Measurements from ENCODE around the gene S100G.
"Not testable (repeated sequence)": the region's sequence is repeated elsewhere in the genome, so short reads cannot be mapped to it uniquely, and the experiment has no call there.

Gene S100G, protein sequence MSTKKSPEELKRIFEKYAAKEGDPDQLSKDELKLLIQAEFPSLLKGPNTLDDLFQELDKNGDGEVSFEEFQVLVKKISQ

DNA sequence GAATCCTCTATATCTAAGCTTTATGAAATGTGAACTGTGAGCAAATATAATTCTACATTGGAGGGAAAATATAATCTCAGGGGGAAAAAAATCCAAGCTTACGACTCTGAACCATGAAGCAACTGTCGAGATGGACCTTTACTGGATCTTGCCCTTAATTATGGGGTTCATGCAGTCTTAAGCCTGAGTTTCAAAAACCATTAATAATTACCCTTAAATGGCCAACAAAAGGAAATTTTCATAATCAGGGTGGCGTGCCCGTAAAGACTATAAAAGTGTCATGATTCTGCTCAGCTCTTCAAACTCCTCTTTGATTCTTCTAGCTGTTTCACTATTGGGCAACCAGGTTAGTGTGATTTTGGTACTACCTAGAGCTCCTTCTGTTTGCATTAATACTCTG lies at the start of gene S100G:
TSS of gene S100G (plus strand) at position 301 of the 400 bp plus-strand sequence. CDS start 849 bp downstream, outside the sequence.
- no peak for DNase-seq

DNA sequence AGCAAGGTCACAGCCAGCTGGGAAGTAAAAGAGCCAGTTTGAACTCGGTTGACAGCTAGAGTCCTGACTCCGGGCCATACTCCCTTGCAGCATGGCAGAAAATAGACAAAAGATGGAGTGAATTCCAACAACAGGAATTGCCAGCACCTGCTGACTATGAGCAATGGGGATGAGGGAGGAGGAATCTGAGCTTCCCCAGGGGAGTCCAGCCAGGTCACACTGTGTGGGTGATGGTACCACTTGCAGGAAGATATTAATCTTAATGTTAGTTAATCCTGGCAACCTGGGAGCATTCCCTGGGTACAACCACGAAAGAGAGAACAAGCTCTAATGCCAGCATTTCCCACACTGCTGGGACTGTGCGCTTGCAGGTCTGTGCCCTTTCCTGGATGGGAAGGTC lies 48.1 kb upstream of the S100G start:
- DNase-seq, result no peak

DNA sequence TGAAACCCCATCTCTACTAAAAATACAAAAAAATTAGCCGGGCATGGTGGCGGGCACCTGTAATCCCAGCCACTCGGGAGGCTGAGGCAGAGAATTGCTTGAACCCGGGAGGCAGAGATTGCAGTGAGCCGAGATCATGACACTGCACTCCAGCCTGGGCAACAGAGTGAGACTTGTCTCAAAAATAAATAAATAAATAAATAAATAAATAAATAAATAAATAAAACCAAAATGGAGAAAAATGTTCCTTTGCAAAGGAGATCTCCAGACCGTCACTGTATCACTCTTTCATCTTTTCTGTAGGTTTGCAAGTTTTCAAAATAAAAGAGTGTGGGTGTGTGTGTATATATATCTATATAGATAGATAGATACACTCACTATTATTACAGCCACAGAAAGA lies 46.7 kb upstream of the S100G start:
- not testable (repeated sequence) for DNase-seq

DNA sequence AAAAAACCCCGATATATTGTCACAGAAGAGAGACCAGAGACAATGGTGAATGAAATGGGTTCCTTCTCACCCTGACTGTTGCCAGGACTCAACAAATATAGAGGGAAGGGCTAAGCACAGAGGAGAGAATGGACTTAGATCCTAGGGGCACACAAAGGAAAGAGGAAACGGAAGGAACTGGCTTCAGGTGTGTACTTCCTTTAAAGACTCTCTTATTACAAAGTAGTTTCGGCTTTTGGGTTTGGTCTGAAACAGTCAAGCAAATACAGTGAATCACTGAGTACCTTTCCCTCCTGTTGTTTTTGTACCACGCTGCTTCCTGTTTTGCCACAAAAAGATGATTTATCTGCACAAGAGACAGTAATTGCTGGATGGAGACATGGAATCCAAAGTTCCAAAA lies 46.1 kb upstream of the S100G start:
- no peak for DNase-seq

DNA sequence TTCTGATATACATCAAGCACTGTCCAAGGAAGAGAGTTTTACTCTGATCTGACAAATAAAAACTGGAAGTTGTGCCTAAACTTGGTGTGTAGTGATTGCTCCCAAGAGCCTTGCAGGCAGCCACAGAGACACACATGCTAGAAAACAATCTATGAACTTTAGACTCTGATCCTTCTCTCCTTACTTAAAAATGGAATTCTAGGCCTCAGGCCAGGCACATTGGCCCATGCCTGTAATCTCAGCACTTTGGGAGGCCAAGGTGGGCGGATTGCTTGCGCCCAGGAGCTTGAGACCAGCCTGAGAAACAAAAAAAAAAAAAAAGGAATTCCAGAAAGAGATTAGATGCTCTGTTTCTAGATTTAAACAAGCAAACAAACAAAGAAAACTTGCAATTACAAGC lies 45.6 kb upstream of the S100G start:
- no peak for DNase-seq

DNA sequence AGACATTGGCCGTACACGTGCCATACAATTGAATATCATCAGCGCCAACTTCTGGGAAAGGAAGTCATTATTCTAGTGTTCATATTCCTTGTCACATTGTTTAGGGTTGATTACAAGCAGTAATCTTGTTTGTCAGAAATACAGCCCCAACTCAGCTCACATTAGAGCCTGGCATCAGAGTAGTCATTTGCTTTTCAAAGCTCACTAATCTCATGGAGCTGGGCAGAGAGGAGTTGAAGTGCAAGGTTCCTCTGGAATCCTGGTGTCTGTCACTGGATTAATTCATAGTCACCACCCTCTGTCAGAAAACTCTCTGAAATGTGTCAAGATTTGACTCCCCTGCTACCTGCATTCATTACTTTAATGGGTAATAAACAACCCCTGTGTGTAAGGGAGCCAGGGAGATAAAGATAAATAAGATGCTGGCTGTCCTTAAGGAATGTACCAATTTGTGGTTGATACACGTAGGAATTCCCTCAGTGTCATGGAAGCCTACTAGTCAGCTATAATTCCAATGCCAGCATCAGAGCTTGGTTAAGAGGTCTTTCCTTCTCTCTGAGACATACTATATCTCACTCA lies 43.7 kb upstream of the S100G start:
- no peak for DNase-seq

DNA sequence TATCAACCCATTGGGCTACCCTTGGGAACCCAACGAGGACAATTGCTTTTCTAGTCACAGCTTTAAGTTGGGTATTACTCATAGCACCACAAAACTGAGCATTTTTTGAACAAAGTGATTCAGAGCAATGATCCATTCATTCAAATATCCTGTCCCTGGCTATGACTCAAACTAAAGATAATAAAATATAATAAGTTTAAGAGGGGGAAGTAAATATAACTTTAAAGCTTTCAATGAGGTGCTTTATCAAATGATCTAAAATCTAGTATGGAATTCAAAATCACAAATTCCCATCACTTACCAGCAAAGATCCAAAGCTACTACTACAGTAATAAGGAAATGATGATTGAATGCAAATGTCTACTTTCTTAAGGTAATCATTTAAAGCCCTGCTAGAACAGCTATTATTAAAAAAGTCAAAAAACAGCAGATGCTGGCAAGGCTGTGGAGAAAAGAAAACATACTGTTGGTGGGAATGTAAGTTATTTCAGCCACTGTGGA lies 39.8 kb upstream of the S100G start:
- no peak for DNase-seq

DNA sequence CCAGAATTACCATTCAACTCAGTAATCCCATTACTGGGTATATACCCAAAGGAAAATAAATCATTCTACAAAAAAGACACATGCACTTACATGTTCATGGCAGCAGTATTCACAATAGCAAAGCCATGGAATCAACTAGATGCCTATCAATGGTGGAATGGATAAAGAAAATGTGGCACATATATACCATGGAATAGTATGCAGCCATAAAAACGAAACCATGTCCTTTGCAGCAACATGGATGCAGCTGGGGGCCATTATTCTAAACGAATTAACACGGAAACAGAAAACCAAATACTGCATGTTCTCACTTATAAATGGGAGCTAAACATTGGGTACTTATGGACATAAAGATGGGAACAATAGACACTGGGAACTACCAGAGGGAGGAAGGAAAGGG lies 39.3 kb upstream of the S100G start:
- DNase-seq, result not testable (repeated sequence)

DNA sequence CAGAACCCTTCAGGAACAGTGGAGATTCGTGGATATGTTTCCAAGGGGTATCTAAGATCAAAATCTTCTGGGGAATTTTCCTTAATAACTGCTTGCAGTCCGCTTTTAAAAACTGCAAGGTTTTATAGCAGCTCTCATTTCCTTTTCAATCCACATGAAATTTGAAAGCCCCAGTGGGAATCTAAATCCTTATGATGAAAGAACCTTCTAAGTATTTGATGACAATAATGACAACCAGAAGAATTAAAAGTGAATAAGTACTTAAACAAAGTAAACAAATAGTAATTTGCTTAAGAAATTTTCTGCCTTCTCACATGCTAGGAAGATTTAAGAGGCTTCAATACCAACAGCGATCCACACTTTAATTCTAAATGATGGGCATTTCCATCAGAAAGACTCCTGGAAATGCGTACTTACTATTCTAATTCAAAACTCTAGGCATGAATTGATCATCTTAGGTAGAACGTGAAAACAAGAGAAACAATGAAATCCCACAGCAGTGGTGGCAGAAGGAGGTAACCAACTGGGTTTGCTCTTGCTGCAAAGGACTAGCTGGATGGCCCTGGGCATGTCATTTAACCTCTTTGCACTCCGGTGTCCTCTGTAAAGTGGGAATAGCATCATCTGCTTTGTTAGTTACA lies 37.6 kb upstream of the S100G start:
- no peak for DNase-seq

DNA sequence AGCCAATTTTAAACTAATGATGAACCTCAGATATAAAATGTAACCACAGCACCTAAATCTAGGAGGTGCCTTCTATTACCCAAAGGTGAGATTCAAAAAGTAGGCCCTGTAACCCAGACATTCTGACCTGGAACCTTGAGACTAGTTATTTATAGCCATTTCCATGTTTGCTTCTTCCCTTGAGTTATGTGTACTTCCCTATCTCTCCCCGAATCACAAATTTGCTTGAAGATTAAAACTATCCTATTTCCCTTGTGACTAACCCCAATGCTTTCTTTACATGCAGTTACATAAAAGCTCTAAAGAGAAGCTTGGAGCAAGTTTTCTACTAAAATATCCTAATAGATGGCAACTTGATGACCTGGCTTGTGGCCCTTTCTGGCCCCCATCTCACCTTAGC lies 32.6 kb upstream of the S100G start:
- DNase-seq, result no peak

DNA sequence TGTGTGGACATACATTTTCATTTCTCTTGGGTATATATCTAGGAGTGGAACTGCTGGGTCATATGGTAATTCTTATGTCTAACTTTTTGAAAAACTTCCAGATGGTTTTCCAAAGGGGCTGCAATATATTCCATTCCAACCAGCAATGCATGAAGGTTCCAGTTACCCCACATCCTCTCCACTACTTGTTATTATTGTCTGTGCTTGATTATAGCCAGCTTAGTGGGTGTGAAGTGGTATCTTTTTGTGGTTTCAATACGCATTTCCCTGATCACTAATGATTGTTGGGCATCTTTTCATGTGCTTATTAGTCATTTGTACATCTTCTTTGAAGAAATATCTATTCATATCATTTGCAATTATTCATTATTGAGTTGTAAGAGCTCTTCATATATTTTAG lies 31.5 kb upstream of the S100G start:
- no peak for DNase-seq

DNA sequence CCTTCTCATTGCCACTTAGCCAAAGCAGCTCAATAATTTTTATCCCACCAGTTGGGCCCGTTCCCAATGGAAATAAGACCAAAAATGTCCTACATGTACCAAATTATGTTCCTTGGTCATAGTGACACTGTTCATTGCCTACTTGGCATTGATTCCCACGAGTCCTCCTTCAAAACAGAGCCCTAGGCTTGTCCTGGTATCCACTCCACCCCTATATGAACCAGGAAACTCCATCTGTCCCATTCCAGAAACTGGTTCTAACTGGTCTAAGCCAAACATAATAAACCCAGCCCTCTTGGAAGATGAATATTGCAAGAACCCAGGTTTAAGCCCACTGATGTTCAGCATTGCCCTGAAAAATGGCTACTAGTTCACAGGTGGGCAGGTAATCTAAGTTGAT lies 30.9 kb upstream of the S100G start:
- DNase-seq, result no peak

DNA sequence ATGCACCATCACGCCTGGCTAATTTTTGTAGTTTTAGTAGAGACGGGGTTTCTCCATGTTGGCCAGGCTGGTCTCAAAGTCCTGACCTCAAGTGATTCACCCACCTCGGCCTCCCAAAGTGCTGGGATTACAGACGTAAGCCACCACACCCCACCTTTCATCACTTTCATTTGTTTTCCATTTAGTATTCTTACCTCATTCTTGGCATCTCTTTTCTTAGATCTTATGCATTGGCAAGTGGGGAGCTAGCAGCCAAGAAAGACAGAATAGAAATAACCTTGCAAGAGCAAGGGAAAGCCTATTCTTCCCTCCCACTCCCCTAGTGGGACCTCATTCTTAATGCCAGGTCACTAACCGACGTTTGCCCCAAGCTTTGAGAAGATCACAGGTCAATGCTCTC lies 21.4 kb upstream of the S100G start:
- DNase-seq, result not testable (repeated sequence)

DNA sequence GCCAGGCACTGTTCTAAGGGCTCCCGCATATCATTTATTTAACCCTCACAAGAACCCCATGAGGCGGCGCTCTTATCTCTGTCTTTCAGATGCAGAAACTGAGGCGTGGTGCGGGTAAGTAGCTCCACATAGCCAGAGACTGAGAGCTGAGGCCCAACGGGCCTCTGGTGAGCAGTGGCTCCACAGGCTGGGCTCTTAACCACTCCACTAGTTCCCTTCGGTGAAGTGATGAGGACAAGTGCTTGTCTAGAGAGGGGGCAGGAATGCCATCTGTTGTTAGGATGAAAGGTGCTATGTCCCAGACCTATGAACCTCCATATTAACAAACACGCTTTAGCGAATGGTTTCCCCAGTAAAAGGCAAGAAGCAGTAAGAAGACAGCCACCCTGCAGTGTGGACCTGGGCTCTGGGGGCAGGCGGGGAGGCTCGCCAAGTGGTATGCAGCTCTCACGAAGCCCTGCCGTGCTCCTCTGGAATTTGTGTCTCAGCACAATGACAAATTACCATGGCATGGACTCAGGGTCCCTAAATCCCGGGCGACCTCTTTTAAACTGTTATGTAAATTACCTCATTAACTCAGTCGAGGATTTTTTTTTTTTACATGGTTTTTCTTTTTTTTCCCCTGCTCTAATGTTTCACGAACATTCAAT lies 20.9 kb upstream of the S100G start:
- no peak for DNase-seq

DNA sequence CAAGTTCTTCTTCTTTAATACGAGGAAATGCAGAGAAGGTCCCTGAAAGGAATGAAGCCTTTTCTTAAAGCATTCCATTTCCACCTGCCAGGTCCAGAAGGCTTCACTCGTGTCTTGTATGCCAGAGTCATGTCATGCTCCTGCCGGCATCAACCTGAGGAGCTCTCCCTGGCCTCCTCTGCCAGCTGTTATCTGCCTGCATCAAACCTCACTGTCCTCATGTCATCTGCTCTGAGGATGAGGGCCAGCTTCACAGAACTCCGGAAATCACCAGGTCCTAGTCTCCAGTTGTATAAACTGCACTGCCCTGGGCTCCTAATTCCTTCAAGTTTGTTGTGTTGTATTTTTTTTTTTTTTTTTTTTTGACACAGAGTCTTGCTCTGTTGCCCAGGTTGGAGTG lies 20.0 kb upstream of the S100G start:
- no peak for DNase-seq

DNA sequence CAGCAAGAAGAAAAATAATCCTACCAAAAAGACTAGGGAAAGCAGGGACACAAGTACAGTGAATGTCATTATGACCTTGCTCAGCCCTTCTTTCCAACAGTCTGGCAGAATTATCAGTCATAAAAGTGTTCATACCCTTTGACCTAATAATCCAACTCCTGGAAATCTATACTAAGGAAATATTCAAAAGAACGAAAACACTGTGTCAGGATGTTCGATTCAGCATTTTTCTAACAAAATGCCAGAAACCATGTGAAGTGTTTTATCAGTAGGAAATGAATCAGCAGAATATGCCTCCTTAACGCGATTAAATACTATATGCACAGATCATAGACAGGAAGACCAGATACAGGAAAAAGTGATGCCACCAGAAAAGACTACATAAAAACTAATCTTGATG lies 16.2 kb upstream of the S100G start:
- no peak for DNase-seq

DNA sequence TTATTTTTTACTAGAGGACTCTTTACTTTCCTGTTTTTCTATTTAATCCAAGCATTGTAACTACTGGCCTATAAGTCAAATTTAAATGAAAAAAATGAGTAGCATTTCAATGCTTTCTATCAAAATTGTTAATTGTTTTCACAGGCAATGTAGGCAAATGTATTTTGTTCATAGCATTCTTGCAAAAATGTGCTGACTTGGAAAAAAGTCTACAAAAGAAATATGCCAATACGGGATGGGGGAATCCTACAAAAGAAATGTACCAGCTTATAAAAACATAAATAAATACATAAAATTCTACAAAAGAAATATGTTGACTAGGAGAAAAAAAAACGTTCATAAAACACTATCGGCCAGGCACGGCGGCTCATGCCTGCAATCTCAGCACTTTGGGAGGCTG lies 14.9 kb upstream of the S100G start:
- DNase-seq, result no peak

DNA sequence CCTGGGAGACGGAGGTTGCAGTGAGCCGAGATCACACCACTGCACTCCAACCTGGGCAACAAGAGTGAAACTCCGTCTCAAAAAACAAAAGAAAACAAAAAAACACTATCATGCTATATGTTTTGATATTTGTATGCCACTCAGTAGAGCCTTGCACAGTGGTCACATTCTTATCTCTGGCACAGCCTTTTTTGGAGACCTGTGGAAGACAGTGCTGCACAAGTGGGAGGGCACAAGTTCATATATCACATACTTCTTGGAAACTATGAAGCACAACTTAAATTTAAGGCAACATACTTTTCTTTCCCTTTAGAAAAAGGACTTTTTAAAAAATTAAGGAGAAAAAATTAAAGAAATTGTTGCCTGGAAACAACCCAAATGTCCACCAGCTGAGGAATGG lies 14.4 kb upstream of the S100G start:
- DNase-seq, result no peak

DNA sequence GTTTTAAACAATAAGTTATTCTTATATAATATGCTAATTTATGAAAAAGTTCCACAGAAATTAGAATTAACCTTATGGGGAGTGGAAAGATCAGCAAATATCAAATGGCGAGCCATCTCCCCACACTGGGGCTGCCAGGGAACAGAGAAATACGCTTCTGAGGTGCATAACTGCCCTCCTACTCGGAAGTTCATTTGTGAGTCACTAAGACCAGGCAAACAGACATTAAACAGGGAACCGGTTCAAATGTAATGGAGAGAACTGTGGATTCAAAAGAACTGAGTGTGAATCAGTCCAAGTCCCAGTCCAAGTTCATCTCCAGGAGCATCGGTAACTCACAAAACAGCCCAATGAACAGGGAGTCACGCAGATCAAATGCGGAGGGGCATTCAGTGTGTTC lies 11.4 kb upstream of the S100G start:
- no peak for DNase-seq

DNA sequence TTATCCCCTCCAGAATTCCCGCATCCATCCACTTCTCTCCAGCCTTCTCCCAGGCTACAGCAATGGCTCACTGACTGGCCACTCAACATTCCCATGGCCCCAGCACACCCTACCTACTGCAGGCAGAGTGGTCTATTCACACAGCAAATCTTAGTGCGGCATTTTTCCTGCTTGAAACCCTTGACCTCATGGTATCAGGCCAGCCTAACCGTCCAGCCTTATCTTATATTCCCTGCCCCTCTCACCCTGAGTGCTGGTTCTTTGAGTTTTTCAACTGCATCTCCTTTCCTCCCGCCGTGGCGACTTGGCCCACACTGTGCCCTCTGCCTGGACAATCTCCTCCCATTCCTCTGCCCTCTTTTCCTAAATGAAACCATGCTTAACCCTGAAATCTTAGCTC lies 10.0 kb upstream of the S100G start:
- DNase-seq, result no peak

DNA sequence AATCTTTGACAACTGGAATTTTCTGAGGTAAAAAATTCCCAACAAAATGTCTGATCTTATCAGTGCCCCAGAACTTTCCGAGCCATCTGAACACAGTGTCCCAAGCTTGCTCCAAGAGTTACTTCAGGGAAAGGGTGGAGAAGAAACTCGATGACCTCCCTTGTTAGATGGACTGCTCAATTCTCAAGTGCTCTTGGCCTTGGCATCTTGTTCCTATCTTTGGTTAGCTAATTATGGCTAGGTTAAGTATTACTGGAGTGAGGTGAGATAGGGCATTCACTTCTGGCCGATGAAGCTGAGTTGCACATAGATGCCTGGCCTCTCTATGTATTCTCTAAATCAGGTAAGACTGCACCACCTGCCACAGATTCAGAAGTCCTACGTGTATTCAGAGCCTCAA lies 9.1 kb upstream of the S100G start:
- no peak for DNase-seq

DNA sequence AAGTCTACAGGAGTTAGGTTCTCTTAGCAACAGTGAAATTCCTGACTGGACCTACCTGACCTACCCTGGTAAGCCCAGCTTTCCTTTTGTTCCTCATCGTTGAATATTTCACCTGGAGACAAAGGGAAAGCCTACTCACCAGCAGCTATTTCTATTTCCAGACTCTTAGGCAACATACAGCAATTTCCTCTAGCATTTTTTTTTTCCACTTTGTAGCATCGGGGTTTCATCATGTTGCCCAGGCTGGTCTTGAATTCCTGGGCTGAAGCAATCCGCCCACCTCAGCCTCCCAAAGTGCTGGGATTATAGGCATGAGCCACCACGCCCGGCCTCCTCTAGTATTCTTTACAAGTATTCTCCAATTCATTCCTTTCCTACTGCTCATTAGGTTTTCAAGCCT lies 6.8 kb upstream of the S100G start:
- no peak for DNase-seq

DNA sequence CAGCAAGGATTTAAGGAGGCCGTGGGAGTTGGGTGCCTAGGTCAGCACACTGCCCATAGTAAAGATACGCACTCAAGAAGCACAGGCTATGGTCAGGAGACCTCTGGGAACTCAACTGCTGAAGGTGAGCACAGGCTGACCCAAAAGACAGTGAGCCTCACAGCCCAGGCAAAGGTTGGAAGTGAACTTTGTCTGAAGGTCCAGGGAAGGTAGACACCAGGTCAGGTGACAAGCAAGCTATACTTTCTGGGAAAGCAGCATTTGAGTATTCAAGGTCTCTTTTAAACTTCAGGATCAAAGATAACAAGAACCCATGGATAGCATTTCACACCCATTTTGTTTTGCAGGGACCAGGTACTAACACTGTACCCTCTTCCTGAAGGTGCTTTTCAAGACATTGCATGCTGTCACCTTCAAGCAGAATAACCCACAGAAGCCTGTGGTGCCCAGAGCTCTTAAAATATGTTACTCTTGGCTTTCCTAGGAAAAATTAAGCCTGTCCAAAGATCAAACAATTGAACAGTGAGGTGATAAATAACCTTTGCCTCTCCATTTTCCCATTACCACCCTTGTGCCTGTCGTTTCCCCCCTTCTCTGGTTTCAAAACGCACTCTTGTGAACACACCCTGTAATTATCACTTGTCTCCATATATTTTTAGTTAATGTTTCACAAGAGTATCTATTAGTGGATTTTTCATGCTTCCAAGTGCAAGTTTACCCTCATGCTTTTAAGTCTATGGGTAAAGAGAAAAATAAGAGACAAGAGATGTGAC lies 3.4 kb upstream of the S100G start:
- DNase-seq, result no peak

Measured in cerebellar nuclear complex (tissue), 1 donor.